Measurements from ENCODE around the gene MRGPRF. TPM values are rescaled to one million over a fixed set of nuclear protein-coding genes. Genes with fewer than 3 reads are reported as not detected.

Gene MRGPRF
- total RNA-seq, 2 donors from 2014 or later = 3.0 to 17.9 TPM

DNA sequence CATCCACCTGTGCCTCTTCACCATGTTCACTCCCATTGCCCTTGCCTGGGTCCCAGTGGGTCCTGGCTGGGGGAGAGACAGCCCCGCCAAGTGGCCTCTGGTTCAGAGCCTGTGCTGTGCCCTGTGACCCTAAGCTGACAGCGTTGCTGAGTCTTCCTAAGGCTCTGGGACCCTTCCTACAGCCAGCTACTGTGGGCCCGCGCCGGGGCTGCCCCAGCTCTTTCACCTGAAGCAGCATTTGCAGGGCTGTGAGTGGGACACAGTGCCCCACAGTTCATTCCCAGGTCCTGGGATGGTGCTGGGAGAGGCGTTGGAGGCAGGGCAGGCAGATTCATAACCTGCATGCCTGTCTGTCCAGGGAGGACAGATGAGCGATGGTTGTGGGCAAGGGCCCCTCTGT lies 46.4 kb upstream of the MRGPRF start:
- intact Hi-C loops (cut with DNase I) = no loop called here
- no peaks in the 10 kb centered on the region for H3K36me3 ChIP-seq
- no peak for DNase-seq

DNA sequence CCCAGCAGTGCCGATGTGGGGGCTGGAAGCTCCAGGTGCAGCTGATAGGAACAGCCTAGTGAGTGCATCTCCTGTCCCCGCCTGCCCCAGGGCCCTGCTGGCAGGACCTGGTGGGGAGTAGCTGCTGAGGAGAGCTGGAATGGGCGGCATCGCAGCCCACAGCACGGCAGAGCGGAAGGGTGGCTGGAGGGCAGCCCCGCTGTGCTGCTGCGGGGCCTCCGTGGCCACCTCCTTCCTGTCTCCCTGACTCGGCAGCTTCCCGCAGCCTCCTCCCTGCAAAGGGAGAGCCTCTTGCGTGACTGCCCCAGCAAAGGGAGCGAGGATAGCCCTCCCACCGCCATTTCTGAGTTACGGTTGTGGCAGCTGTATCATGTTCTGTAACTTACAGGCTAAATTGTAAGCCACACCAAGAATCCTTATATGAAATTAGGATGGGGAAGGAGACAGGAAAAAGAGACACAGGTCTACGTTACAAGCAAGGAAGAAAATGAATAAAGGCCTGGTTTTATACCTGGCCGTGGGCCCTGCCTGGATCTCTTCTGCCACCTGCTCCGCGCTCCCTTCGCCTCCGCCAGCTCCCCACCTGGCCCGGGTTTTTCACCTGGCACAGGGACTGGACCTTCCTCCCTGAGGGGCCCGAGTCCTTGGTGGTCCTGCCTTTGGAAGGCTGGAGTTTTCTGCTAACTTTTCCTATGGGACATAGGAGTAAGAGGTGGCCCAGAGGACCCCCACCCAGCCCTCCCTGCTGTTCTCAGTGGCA lies 45.6 kb upstream of the MRGPRF start:
- no peaks in the 10 kb centered on the region for H3K27me3 ChIP-seq
- H3K4me1 ChIP-seq = peaks cover 9% of the 10 kb centered on the region
- H3K27ac ChIP-seq = no peak overlapping the region
- TF ChIP-seq, protein P1, sequence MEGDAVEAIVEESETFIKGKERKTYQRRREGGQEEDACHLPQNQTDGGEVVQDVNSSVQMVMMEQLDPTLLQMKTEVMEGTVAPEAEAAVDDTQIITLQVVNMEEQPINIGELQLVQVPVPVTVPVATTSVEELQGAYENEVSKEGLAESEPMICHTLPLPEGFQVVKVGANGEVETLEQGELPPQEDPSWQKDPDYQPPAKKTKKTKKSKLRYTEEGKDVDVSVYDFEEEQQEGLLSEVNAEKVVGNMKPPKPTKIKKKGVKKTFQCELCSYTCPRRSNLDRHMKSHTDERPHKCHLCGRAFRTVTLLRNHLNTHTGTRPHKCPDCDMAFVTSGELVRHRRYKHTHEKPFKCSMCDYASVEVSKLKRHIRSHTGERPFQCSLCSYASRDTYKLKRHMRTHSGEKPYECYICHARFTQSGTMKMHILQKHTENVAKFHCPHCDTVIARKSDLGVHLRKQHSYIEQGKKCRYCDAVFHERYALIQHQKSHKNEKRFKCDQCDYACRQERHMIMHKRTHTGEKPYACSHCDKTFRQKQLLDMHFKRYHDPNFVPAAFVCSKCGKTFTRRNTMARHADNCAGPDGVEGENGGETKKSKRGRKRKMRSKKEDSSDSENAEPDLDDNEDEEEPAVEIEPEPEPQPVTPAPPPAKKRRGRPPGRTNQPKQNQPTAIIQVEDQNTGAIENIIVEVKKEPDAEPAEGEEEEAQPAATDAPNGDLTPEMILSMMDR (IDR thresholded peaks at IDR 0.05) = no peak
- no peak overlapping the region for H3K4me3 ChIP-seq
- no peak overlapping the region for H3K9ac ChIP-seq (ENCODE audit: low read depth in 2 of 2, low read length in 2 of 2)
- intact Hi-C loops (cut with DNase I) = no loop called here
- no peak for DNase-seq
- H3K9me3 ChIP-seq = no peaks in the 10 kb centered on the region
- H3K36me3 ChIP-seq = no peaks in the 10 kb centered on the region

More for the DNA sequence above, 46.4 kb upstream of the MRGPRF start:
- H3K4me3 ChIP-seq = no peak overlapping the region
- peaks cover 9% of the 10 kb centered on the region for H3K4me1 ChIP-seq
- TF ChIP-seq, protein P1 (IDR thresholded peaks at IDR 0.05) = no peak
- H3K9ac ChIP-seq (ENCODE audit: low read depth in 2 of 2, low read length in 2 of 2) = no peak overlapping the region
- H3K27ac ChIP-seq = no peak overlapping the region
- H3K27me3 ChIP-seq = no peaks in the 10 kb centered on the region
- H3K9me3 ChIP-seq = no peaks in the 10 kb centered on the region

DNA sequence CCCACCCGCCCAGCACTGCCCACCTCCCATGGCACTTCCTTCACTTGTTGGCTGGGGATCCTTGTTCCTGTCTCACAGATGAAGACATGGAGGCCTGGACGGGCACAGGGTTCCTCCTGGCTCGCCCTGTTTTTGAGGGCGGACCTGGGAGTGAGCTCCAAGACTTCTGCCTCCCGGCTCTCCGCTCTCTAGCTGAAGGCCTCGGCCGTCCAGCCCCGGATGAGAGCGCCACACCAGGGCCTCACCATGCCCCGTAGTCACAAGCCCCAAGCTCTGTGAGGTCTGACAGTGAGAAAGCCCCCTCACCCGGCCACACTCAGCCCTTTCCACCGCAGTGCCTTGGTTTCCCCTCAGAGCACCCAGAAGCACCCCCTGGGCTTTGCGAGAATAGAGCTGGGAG lies 44.8 kb upstream of the MRGPRF start:
- DNase-seq = no peak

DNA sequence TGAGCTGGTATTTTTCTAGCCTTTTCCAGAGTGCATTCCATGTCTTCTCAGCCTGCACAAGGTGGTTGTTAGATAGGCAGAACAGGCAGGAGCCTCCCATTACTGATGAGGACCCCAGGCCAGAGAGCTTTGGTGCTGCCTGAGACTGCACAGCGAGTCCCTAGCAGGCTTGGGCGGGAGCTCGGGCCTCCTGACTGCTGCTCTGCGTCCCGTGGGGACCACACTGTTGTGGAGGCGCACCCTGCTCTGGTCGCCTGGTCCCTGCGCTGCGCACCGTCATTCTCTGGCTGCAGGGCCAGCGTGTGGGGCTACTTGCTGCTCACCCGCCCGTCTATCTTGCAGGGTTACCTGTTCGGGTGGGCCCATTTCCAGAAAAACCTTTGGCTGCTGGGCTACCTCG lies 44.2 kb upstream of the MRGPRF start:
- no peak overlapping the region for H3K9ac ChIP-seq (ENCODE audit: low read depth in 2 of 2, low read length in 2 of 2)
- TF ChIP-seq, protein P1 (IDR thresholded peaks at IDR 0.05) = no peak
- H3K27me3 ChIP-seq = no peaks in the 10 kb centered on the region
- no peak overlapping the region for H3K4me3 ChIP-seq
- no peak overlapping the region for H3K27ac ChIP-seq
- no peaks in the 10 kb centered on the region for H3K36me3 ChIP-seq
- no peak for DNase-seq
- intact Hi-C loops (cut with DNase I) = no loop called here
- peaks cover 9% of the 10 kb centered on the region for H3K4me1 ChIP-seq
- no peaks in the 10 kb centered on the region for H3K9me3 ChIP-seq

More for the DNA sequence above, 44.8 kb upstream of the MRGPRF start:
- no peaks in the 10 kb centered on the region for H3K9me3 ChIP-seq
- H3K27ac ChIP-seq = no peak overlapping the region
- TF ChIP-seq, protein P1 (IDR thresholded peaks at IDR 0.05) = no peak
- H3K4me3 ChIP-seq = no peak overlapping the region
- no peaks in the 10 kb centered on the region for H3K36me3 ChIP-seq
- H3K9ac ChIP-seq (ENCODE audit: low read depth in 2 of 2, low read length in 2 of 2) = no peak overlapping the region
- peaks cover 9% of the 10 kb centered on the region for H3K4me1 ChIP-seq
- intact Hi-C loops (cut with DNase I) = no loop called here
- no peaks in the 10 kb centered on the region for H3K27me3 ChIP-seq

DNA sequence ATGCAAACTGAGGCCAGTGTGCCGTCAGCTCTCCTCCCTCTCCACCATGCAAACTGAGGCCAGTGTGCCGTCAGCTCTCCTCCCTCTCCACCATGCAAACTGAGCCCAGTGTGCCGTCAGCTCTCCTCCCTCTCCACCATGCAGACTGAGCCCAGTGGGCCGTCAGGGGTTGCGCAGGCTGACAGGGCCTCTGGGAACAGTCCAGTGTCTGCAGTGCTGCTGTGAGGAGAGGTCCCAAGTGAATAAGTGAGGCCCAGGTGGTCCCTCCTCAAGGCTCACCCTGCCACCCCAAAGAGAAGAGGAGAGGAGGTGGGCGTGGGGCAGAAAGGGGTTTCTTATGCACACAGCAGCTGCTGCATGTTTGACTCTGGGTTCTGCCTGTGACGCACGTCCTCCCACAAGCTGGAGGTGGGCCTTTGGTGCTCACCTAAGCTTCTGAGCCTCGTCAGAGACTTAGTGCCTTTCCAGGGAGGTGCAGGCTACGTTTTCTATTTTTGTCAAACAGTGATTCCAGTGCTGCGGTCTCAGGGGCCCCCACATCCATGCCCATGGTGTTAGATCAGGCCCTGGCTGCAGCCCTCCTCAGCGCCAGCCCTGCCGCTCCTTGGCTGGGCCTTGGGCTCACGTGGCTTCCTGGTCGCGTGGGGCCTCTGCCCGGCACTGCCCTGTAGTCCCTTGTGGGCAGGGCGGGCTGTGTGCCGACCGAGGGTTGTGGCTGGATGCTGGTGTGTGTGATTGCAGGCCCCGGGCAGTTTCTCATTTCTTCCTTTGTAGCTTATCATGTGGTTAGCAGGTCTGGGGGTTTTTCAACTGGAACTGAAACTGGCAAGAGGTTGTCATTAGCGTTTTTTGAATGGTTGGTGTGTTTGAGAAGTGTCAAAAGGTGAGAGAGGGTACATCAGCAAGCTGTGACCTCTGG lies 42.8 kb upstream of the MRGPRF start:
- no peak overlapping the region for H3K4me3 ChIP-seq
- H3K36me3 ChIP-seq = no peaks in the 10 kb centered on the region
- peaks cover 9% of the 10 kb centered on the region for H3K4me1 ChIP-seq
- intact Hi-C loops (cut with DNase I) = no loop called here
- no peak for DNase-seq
- no peak overlapping the region for H3K27ac ChIP-seq
- H3K9ac ChIP-seq (ENCODE audit: low read depth in 2 of 2, low read length in 2 of 2) = peak overlapping the region in 1 of 2 donors; percentile 5
- TF ChIP-seq, protein P1 (IDR thresholded peaks at IDR 0.05) = no peak
- H3K9me3 ChIP-seq = no peaks in the 10 kb centered on the region
- H3K27me3 ChIP-seq = no peaks in the 10 kb centered on the region
